Measurements from ENCODE around the gene XKR8. TPM values are rescaled to one million over a fixed set of nuclear protein-coding genes. Genes with fewer than 3 reads are reported as not detected.

The XKR8 gene
- total RNA-seq, 1 donor from 2014 or later = 13.8 TPM

GRCh38 chr1:27970401-27970800 is 10.6 kb downstream of the XKR8 start:
- Mint-ChIP-seq H3K27me3 (ENCODE audit: low read depth) (no peaks in the 10 kb centered on the region), H3K4me3 (no peak overlapping the region), H3K36me3 (peaks cover 13% of the 10 kb centered on the region), H3K27ac (peak overlapping the region; percentile 25), H3K4me1 (peaks cover 5% of the 10 kb centered on the region), H3K9me3 (no peaks in the 10 kb centered on the region)
- no peak for DNase-seq (ENCODE audit: low spot score in 2 of 2, unreplicated experiment in 2 of 2)
- no peak for TF ChIP-seq CTCF (IDR thresholded peaks at IDR 0.05; ENCODE audit: unreplicated experiment)

- Mint-ChIP-seq H3K4me3 (no peak overlapping the region), H3K4me1 (peaks cover 5% of the 10 kb centered on the region), H3K36me3 (peaks cover 11% of the 10 kb centered on the region), H3K27ac (no peak overlapping the region), H3K27me3 (ENCODE audit: low read depth) (no peaks in the 10 kb centered on the region), H3K9me3 (no peaks in the 10 kb centered on the region)
- DNase-seq (ENCODE audit: low spot score in 2 of 2, unreplicated experiment in 2 of 2) = no peak
- TF ChIP-seq CTCF (IDR thresholded peaks at IDR 0.05; ENCODE audit: unreplicated experiment) = no peak
These were observed 11.9 kb downstream of the XKR8 start for GRCh38 chr1:27971674-27972073.

GRCh38 chr1:27972141-27972540 is 12.4 kb downstream of the XKR8 start:
- peaks cover 5% of the 10 kb centered on the region for H3K4me1 Mint-ChIP-seq
- H3K9me3 Mint-ChIP-seq = no peaks in the 10 kb centered on the region
- H3K27me3 Mint-ChIP-seq (ENCODE audit: low read depth) = no peaks in the 10 kb centered on the region
- H3K4me3 Mint-ChIP-seq = no peak overlapping the region
- H3K36me3 Mint-ChIP-seq = peaks cover 13% of the 10 kb centered on the region
- no peak for DNase-seq (ENCODE audit: low spot score in 2 of 2, unreplicated experiment in 2 of 2)
- peak overlapping the region; percentile 67 for H3K27ac Mint-ChIP-seq
- no peak for TF ChIP-seq CTCF (IDR thresholded peaks at IDR 0.05; ENCODE audit: unreplicated experiment)

- Mint-ChIP-seq H3K27ac (no peak overlapping the region), H3K4me1 (peaks cover 5% of the 10 kb centered on the region), H3K9me3 (no peaks in the 10 kb centered on the region), H3K27me3 (ENCODE audit: low read depth) (no peaks in the 10 kb centered on the region), H3K4me3 (no peak overlapping the region), H3K36me3 (peaks cover 10% of the 10 kb centered on the region)
- TF ChIP-seq CTCF (IDR thresholded peaks at IDR 0.05; ENCODE audit: unreplicated experiment) = no peak
- no peak for DNase-seq (ENCODE audit: low spot score in 2 of 2, unreplicated experiment in 2 of 2)
These were observed 14.1 kb downstream of the XKR8 start for GRCh38 chr1:27973771-27974416.

GRCh38 chr1:27974417-27974781 is 14.6 kb downstream of the XKR8 start:
- peaks cover 5% of the 10 kb centered on the region for H3K4me1 Mint-ChIP-seq
- DNase-seq (ENCODE audit: low spot score in 2 of 2, unreplicated experiment in 2 of 2) = no peak
- no peak overlapping the region for H3K27ac Mint-ChIP-seq
- no peaks in the 10 kb centered on the region for H3K27me3 Mint-ChIP-seq (ENCODE audit: low read depth)
- no peak overlapping the region for H3K4me3 Mint-ChIP-seq
- no peaks in the 10 kb centered on the region for H3K9me3 Mint-ChIP-seq
- no peak for TF ChIP-seq CTCF (IDR thresholded peaks at IDR 0.05; ENCODE audit: unreplicated experiment)
- peaks cover 10% of the 10 kb centered on the region for H3K36me3 Mint-ChIP-seq

Data from mesothelial cell of epicardium (in vitro differentiated cells).